DOHH2 (cell line): ENCODE data around the gene WDR7.

ENCODE experiments used
- EZH2phosphoT487 ChIP-seq: fragments of 200-600 bp; sonication (generic); IDR thresholded peaks from 2 replicates; pipeline ENCODE4 v1.6.1; 2017; ENCODE audit warnings: borderline replicate concordance, mild to moderate bottlenecking, antibody characterized with exemption, low read length, moderate library complexity, mixed read lengths
- TF ChIP-seq, protein P1 (sequence below): fragments of 200-600 bp; sonication (generic); IDR thresholded peaks from one replicate; pipeline ENCODE4 v1.5.1; 2014; ENCODE audit warnings: antibody characterized with exemption, mild to moderate bottlenecking, low read depth, low read length; ENCODE audit not compliant: poor library complexity, severe bottlenecking

DNA sequence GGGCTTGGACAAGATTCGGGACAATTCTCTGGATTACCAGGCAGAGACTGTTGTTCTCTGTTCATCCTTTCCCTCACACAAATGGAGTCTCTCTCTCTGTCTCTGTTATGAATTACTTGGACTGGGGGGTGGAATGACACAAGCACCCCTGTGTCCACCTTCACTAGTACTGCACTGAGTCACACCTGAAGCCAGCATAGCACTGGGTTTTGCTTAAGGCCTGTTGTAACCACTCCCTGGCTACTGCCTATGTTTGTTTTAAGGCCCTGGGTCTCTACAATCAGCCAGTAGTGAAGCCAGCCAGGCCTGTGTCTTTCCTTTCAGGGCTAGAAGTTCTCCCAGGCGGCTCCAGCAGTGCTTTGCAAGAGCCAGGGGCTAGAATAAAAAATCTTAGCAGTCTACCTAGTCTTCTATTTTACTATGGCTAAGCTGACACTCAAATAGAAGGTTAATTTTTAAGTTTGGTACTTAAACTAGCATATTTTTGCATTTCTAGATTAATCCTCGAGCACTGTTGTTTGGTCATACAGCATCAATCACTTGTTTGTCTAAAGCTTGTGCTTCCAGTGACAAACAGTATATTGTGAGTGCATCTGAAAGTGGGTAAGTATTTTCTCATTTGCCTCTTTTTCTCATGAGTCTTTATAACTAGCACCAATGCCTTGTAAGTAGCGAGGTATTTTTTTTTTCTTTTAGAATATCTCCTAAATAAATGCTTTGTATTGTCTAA lies 27.8 kb downstream of the WDR7 start:
- TF ChIP-seq, protein P1, sequence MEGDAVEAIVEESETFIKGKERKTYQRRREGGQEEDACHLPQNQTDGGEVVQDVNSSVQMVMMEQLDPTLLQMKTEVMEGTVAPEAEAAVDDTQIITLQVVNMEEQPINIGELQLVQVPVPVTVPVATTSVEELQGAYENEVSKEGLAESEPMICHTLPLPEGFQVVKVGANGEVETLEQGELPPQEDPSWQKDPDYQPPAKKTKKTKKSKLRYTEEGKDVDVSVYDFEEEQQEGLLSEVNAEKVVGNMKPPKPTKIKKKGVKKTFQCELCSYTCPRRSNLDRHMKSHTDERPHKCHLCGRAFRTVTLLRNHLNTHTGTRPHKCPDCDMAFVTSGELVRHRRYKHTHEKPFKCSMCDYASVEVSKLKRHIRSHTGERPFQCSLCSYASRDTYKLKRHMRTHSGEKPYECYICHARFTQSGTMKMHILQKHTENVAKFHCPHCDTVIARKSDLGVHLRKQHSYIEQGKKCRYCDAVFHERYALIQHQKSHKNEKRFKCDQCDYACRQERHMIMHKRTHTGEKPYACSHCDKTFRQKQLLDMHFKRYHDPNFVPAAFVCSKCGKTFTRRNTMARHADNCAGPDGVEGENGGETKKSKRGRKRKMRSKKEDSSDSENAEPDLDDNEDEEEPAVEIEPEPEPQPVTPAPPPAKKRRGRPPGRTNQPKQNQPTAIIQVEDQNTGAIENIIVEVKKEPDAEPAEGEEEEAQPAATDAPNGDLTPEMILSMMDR, result no peak
- TF ChIP-seq EZH2phosphoT487, result no peak
